Epithelial cell of esophagus (primary cell): ENCODE results near the gene DEPDC4.
"Not testable (repeated sequence)": the region's sequence is repeated elsewhere in the genome, so short reads cannot be mapped to it uniquely, and the experiment has no call there.

ENCODE experiments used
- DNase-seq: peaks from one replicate; pipeline ENCODE4 v3.0.0; 2010; ENCODE audit warnings: low read depth
- H3K4me3 ChIP-seq: 2 replicates; pipeline ENCODE4 v1.5.1; 2011; ENCODE audit warnings: mild to moderate bottlenecking, low read length, control low read depth
- CTCF ChIP-seq: IDR thresholded peaks from 2 replicates; pipeline ENCODE4 v1.5.1; 2011; ENCODE audit warnings: low read depth, mild to moderate bottlenecking, low read length, control low read depth, inconsistent platforms; ENCODE audit not compliant: insufficient read depth; ENCODE audit errors: missing control alignments

The DEPDC4 gene

GRCh38 chr12:100239589-100239988 lies 27.3 kb downstream of the DEPDC4 start:
- no peak for TF ChIP-seq CTCF
- H3K4me3 ChIP-seq: no peak overlapping the region
- no peak for DNase-seq

DNA sequence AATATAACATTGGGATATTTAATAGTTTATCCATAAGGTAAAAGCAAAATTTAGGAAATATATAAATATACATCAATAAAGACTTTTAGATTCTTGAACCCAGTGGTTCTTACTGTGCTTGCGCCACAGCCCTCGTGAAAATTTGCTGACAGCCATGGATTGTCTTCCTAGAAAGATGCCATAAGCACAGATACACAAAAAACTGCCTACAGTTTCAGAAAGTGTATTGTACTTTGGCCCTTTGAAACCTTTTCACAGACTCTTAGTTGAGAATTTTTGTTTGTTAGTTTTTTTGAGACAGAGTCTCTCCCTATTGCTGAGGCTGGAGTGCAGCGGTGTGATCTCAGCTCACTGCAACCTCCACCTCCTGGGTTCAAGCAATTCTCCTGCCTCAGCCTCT lies 28.1 kb downstream of the DEPDC4 start:
- no peak for DNase-seq
- TF ChIP-seq CTCF: no peak
- H3K4me3 ChIP-seq: no peak overlapping the region

GRCh38 chr12:100234591-100235304 lies 32.1 kb downstream of the DEPDC4 start:
- no peak overlapping the region for H3K4me3 ChIP-seq
- DNase-seq: peak; percentile 64
- TF ChIP-seq CTCF: peak; percentile 72

- no peak for TF ChIP-seq CTCF
- DNase-seq: peak; percentile 61
- H3K4me3 ChIP-seq: no peak overlapping the region
Measured at GRCh38 chr12:100234166-100234565, 32.7 kb downstream of the DEPDC4 start.

DNA sequence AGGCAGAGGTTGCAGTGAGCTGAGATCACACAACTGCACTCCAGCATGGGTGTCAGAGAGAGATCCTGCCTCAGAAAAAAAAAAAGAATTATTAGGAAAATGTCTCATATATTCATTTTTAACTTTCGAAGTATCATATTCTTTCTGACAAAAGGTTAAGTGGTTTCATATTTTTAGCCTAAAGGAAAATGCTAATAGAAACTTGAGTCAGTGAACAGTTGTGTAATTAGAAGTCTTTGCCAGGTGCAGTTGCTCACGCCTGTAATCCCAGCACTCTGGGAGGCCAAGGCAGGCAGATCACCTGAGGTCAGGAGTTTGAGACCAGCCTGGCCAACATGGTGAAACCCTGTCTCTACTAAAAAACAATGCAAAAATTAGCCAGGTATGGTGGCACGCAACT lies 35.0 kb downstream of the DEPDC4 start:
- DNase-seq: peak; percentile 79
- not testable (repeated sequence) for H3K4me3 ChIP-seq

DNA sequence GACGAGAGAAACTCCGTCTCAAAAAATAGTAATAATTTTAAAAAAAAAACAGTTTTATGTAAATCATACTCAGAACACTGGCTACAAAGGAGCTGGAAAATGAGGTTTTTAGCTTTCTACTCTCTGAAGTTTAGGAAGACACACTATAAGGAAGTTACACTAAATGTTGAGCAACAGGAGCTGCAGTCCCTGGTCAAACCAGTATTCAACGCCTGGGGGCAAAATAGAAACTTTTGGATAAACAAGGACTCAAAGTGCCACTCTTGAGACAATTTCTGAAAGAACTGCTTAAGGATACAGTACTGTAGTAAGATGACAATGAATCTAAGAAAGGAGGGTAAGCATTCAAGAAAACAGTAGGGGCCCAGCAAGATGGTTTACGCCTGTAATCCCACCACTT lies 37.0 kb downstream of the DEPDC4 start:
- peak; percentile 95 for DNase-seq
- no peak for TF ChIP-seq CTCF
- no peak overlapping the region for H3K4me3 ChIP-seq

DNA sequence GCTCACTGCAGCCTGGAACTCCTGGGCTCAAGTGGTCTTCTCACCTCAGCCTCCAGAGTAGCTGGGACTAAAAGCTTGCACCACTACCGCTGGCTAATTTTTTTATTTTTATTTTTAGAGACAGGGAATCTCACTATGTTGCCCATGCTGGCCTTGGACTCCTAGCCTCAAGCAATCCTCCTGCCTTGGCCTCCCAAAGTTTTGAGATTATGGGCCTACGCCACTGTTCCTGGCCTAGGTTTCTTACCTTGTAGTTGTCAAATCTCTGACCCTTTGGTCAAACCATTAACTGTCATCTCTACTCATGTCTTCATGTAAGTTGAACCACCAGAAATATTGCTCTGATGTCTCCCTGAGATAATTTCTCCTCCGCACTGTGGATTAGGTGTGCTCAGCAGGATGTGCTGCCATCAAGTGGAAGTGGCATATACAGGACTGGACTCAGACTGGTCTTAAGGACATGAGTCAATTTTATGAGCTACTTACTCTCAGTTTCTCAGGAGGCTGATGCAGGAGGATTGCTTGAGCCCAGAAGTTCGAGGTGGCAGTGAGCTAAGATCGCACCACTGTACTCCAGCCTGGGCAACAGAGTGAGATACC lies 37.7 kb downstream of the DEPDC4 start:
- peak; percentile 70 for DNase-seq
- no peak overlapping the region for H3K4me3 ChIP-seq
- peak; percentile 63 for TF ChIP-seq CTCF
